GM12873 (cell line): ENCODE data around the gene GFPT1.

Experiments used
- TF ChIP-seq, protein P1 (sequence below): IDR thresholded peaks from 2 replicates; pipeline ENCODE4 v1.5.1; 2012; ENCODE audit warnings: low read depth, mild to moderate bottlenecking, moderate library complexity, low read length, control low read depth; ENCODE audit not compliant: insufficient read depth; ENCODE audit errors: missing control alignments

The GFPT1 gene

DNA sequence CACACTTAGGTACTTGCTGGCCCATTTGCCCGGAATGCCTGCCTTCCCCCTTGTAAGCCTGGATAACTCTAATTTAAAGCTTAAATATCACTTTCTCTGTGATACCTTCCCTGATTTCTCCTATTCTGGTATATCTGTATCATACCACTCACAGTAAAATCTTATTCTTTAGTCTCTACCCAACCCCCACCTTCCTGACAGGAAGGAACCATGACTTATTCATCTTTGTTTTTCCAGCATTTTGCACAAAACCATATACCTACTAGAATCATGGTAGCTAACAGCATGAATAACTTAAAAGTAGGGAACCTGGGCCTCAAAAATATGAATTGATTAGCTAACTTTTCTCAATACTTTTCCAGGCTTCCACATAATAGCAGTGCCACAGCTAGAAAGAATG, 111.5 kb downstream of the GFPT1 start:
- TF ChIP-seq, protein P1, sequence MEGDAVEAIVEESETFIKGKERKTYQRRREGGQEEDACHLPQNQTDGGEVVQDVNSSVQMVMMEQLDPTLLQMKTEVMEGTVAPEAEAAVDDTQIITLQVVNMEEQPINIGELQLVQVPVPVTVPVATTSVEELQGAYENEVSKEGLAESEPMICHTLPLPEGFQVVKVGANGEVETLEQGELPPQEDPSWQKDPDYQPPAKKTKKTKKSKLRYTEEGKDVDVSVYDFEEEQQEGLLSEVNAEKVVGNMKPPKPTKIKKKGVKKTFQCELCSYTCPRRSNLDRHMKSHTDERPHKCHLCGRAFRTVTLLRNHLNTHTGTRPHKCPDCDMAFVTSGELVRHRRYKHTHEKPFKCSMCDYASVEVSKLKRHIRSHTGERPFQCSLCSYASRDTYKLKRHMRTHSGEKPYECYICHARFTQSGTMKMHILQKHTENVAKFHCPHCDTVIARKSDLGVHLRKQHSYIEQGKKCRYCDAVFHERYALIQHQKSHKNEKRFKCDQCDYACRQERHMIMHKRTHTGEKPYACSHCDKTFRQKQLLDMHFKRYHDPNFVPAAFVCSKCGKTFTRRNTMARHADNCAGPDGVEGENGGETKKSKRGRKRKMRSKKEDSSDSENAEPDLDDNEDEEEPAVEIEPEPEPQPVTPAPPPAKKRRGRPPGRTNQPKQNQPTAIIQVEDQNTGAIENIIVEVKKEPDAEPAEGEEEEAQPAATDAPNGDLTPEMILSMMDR = no peak

DNA sequence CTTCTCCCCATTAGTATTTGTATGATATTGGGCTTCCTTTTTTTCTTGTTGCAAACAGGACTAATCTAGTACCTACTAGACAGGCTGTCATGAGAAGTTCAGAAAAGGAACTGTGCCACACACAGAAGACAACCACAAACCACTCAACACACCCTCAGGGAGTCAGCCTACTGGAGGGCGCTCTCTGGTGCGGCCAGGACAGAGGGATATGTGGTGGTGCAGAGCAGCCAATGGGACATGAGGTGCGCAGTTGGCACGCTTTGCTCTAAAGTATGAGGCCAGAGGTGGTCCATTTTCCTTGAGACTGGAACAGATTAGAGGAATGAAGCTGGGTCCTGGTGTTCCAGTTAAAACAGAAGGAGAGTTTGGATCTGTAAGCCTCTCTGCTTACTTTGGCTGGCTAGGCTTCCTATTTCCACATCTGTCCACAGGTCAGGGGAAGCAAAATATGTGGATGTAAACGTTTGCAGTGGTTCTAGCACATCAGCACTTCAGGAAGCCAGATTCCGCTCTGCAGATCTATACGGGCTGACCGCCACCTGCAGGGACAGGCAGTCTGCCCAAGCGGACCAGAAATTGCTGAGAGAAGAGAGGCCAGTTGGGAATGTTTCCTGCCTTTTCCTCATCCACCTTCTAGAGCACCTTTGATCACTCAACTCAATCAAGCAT, 114.1 kb downstream of the GFPT1 start:
- TF ChIP-seq, protein P1 = no peak

DNA sequence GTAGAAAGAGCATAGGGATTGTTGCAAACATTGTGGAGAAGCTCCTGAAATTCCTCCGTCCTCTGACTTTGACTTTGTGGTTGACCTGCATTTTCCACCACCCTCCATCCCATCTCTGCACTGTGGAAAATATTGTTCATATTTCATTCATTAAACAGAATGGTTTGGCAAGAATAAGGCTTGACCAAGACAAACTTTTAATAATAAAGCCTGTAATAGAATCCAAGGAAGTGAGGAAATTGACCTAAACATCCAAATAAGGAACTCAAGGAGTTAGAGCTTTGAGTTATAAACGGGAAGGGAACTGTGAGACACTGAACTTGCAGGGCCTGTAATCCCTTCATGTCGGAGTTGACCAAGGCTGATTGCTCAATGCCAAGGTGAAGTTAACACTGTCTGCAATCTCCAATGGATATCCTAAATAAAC, 115.2 kb downstream of the GFPT1 start:
- TF ChIP-seq, protein P1 = no peak
